ENCODE data around the gene GPI. TPM values are rescaled to one million over a fixed set of nuclear protein-coding genes. Genes with fewer than 3 reads are reported as not detected.
"Not testable (repeated sequence)": the region's sequence is repeated elsewhere in the genome, so short reads cannot be mapped to it uniquely, and the experiment has no call there.

Gene GPI
- total RNA-seq, 1 experiment from 2014 or later = 201 TPM

DNA sequence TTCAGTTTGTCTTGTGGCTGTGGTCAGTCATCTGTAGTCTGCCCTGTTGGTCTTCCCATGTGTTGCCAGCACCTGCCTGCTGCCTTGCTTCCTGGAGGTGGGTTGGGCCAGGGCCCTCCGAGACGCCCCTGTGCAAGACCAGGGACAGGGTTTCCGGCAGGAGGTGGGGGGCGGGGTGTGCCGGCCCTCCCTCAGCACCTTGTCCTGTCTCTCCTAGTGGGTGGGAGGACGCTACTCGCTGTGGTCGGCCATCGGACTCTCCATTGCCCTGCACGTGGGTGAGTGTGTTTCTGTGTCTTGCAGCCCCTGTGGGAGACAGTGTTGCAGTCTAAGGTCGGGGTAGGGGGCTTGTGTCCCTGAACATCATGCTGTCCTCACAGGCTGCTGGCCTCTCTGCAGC, 28.0 kb downstream of the GPI start:
- ChIA-PET POLR2A (no interaction called here), CTCF (interaction anchor here (0.7 kb wide), 1 partner anchor 754 kb away, joined by 3 read pairs; no protein-coding TSS in a partner anchor)
- no peak for DNase-seq (ENCODE audit: unreplicated experiment)
- H3K4me3 Mint-ChIP-seq (ENCODE audit: unreplicated experiment) = no peak overlapping the region
- no peaks in the 10 kb centered on the region for H3K4me1 Mint-ChIP-seq (ENCODE audit: insufficient read depth, unreplicated experiment)
- intact Hi-C loops (cut with micrococcal nuclease) = no loop called here
- no TSS peak for BruUV-seq (replicated peaks)
- TF ChIP-seq CTCF (IDR thresholded peaks at IDR 0.05; ENCODE audit: unreplicated experiment) = no peak
- H3K27me3 Mint-ChIP-seq (ENCODE audit: insufficient read depth, unreplicated experiment) = no peaks in the 10 kb centered on the region
- H3K9me3 Mint-ChIP-seq (ENCODE audit: unreplicated experiment) = no peaks in the 10 kb centered on the region
- peaks cover 42% of the 10 kb centered on the region for H3K36me3 Mint-ChIP-seq (ENCODE audit: insufficient read depth, unreplicated experiment)
- H3K27ac Mint-ChIP-seq (ENCODE audit: low read depth, unreplicated experiment) = no peak overlapping the region

DNA sequence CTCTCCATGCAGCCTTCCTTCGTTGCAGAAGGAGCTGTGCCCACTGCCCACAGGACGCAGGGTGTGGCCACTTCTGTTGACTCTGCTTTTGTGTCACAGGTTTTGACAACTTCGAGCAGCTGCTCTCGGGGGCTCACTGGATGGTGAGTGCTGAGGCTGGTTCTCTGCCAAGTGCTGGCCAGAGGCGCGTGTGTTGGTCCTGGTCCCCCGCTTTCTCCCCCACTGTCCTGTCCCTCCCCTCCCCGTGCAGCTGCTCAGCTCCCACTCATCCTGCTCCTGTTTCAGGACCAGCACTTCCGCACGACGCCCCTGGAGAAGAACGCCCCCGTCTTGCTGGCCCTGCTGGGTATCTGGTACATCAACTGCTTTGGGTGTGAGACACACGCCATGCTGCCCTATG, 28.6 kb downstream of the GPI start:
- Mint-ChIP-seq H3K27ac (ENCODE audit: low read depth, unreplicated experiment) (no peak overlapping the region), H3K36me3 (ENCODE audit: insufficient read depth, unreplicated experiment) (peaks cover 42% of the 10 kb centered on the region), H3K4me1 (ENCODE audit: insufficient read depth, unreplicated experiment) (no peaks in the 10 kb centered on the region), H3K4me3 (ENCODE audit: unreplicated experiment) (no peak overlapping the region), H3K9me3 (ENCODE audit: unreplicated experiment) (no peaks in the 10 kb centered on the region), H3K27me3 (ENCODE audit: insufficient read depth, unreplicated experiment) (no peaks in the 10 kb centered on the region)
- TF ChIP-seq CTCF (IDR thresholded peaks at IDR 0.05; ENCODE audit: unreplicated experiment) = no peak
- ChIA-PET POLR2A (no interaction called here), CTCF (no interaction called here)
- BruUV-seq (replicated peaks) = no TSS peak
- intact Hi-C loops (cut with micrococcal nuclease) = no loop called here
- no peak for DNase-seq (ENCODE audit: unreplicated experiment)

- Mint-ChIP-seq H3K4me3 (ENCODE audit: unreplicated experiment) (no peak overlapping the region), H3K9me3 (ENCODE audit: unreplicated experiment) (no peaks in the 10 kb centered on the region), H3K36me3 (ENCODE audit: insufficient read depth, unreplicated experiment) (peaks cover 49% of the 10 kb centered on the region), H3K27ac (ENCODE audit: low read depth, unreplicated experiment) (peak overlapping the region; percentile 39), H3K27me3 (ENCODE audit: insufficient read depth, unreplicated experiment) (no peaks in the 10 kb centered on the region), H3K4me1 (ENCODE audit: insufficient read depth, unreplicated experiment) (no peaks in the 10 kb centered on the region)
- TF ChIP-seq CTCF (IDR thresholded peaks at IDR 0.05; ENCODE audit: unreplicated experiment) = no peak
- no TSS peak for BruUV-seq (replicated peaks)
- POLR2A ChIA-PET = no interaction called here
- intact Hi-C loops (cut with micrococcal nuclease) = no loop called here
- no peak for DNase-seq (ENCODE audit: unreplicated experiment)
- CTCF ChIA-PET = interaction anchor here (0.6 to 1.7 kb wide), 6 partner anchors 15 to 387 kb away, joined by 3 to 5 read pairs (median 4); no protein-coding TSS in a partner anchor
Measured at GRCh38 chr19:34397853-34398252, 32.9 kb downstream of the GPI start.

GRCh38 chr19:34399886-34400285, 34.9 kb downstream of the GPI start:
- no peaks in the 10 kb centered on the region for H3K27me3 Mint-ChIP-seq (ENCODE audit: insufficient read depth, unreplicated experiment)
- TSS peak; percentile 77 for BruUV-seq (replicated peaks)
- TF ChIP-seq CTCF (IDR thresholded peaks at IDR 0.05; ENCODE audit: unreplicated experiment) = no peak
- ChIA-PET POLR2A (no interaction called here), CTCF (no interaction called here)
- H3K36me3 Mint-ChIP-seq (ENCODE audit: insufficient read depth, unreplicated experiment) = peaks cover 55% of the 10 kb centered on the region
- no peaks in the 10 kb centered on the region for H3K9me3 Mint-ChIP-seq (ENCODE audit: unreplicated experiment)
- H3K4me1 Mint-ChIP-seq (ENCODE audit: insufficient read depth, unreplicated experiment) = no peaks in the 10 kb centered on the region
- no peak overlapping the region for H3K4me3 Mint-ChIP-seq (ENCODE audit: unreplicated experiment)
- intact Hi-C loops (cut with micrococcal nuclease) = no loop called here
- H3K27ac Mint-ChIP-seq (ENCODE audit: low read depth, unreplicated experiment) = no peak overlapping the region
- DNase-seq (ENCODE audit: unreplicated experiment) = no peak

DNA sequence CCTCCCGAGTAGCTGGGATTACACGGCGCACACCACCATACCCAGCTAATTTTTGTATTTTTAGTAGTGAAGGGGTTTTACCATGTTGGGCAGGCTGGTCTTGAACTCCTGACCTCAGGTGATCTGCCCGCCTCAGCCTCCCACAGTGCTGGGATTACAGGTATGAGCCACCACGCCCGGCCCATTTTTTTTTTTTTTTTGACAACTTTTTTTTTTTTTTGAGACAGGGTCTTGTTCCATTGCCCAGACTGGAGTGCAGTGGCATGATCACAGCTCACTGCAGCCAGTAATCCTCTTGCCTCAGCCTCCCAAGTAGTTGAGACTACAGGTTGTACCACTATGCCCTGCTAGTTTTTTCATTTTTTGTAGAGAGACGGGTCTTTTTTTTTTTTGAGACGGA, 35.8 kb downstream of the GPI start:
- intact Hi-C loops (cut with micrococcal nuclease); CTCF ChIA-PET; H3K9me3 Mint-ChIP-seq (ENCODE audit: unreplicated experiment); H3K27ac Mint-ChIP-seq (ENCODE audit: low read depth, unreplicated experiment); H3K4me3 Mint-ChIP-seq (ENCODE audit: unreplicated experiment); BruUV-seq (replicated peaks); DNase-seq (ENCODE audit: unreplicated experiment); H3K27me3 Mint-ChIP-seq (ENCODE audit: insufficient read depth, unreplicated experiment); H3K4me1 Mint-ChIP-seq (ENCODE audit: insufficient read depth, unreplicated experiment): not testable (repeated sequence)
- POLR2A ChIA-PET = interaction anchor here (0.6 kb wide), 1 partner anchor 238 kb away, joined by 3 read pairs; no protein-coding TSS in a partner anchor
- peaks cover 48% of the 10 kb centered on the region for H3K36me3 Mint-ChIP-seq (ENCODE audit: insufficient read depth, unreplicated experiment)

All from MCF 10A (cell line).